Measurements from ENCODE around the gene PXDN.

The PXDN gene

GRCh38 chr2:1602278-1603010 is 141.9 kb downstream of the PXDN start:
- DNase-seq = no peak
- Histone ChIP-seq H3K9me3 (ENCODE audit: insufficient read depth, low read length, severe bottlenecking) (peaks cover 2% of the 10 kb centered on the region), H3K27ac (ENCODE audit: low read length) (no peak overlapping the region), H3K9ac (ENCODE audit: low read depth, low read length) (no peak overlapping the region), H3K4me1 (ENCODE audit: insufficient read depth, low read length) (no peaks in the 10 kb centered on the region), H3K36me3 (ENCODE audit: insufficient read depth, low read length) (no peaks in the 10 kb centered on the region), H4K20me1 (ENCODE audit: insufficient read depth, low read length) (no peaks in the 10 kb centered on the region), H2AFZ (ENCODE audit: low read depth, low read length) (no peak overlapping the region), H3K79me2 (ENCODE audit: insufficient read depth, low read length) (no peaks in the 10 kb centered on the region), H3K4me3 (ENCODE audit: low read depth in 1 of 2, low read length in 2 of 2) (no peak overlapping the region), H3K4me2 (ENCODE audit: insufficient read depth, low read length) (no peak overlapping the region), H3K27me3 (ENCODE audit: insufficient read depth, low read length, poor library complexity) (no peaks in the 10 kb centered on the region)
- ATAC-seq (ENCODE audit: insufficient read depth, low read depth) = no peak
- TF ChIP-seq EZH2 (IDR thresholded peaks at IDR 0.05; ENCODE audit: borderline replicate concordance, low read depth, low read length, severe bottlenecking) = no peak
- TF ChIP-seq CTCF (IDR thresholded peaks at IDR 0.05; ENCODE audit: borderline replicate concordance, extremely low read depth, low read length, poor library complexity, severe bottlenecking) = no peak

- TF ChIP-seq CTCF (IDR thresholded peaks at IDR 0.05; ENCODE audit: borderline replicate concordance, extremely low read depth, low read length, poor library complexity, severe bottlenecking) = no peak
- TF ChIP-seq EZH2 (IDR thresholded peaks at IDR 0.05; ENCODE audit: borderline replicate concordance, low read depth, low read length, severe bottlenecking) = no peak
- H2AFZ ChIP-seq (ENCODE audit: low read depth, low read length) = no peak overlapping the region
- no peak overlapping the region for H3K4me3 ChIP-seq (ENCODE audit: low read depth in 1 of 2, low read length in 2 of 2)
- peaks cover 2% of the 10 kb centered on the region for H3K9me3 ChIP-seq (ENCODE audit: insufficient read depth, low read length, severe bottlenecking)
- ATAC-seq (ENCODE audit: insufficient read depth, low read depth) (no peak), DNase-seq (no peak)
- H3K4me2 ChIP-seq (ENCODE audit: insufficient read depth, low read length) = no peak overlapping the region
- no peak overlapping the region for H3K27ac ChIP-seq (ENCODE audit: low read length)
- no peaks in the 10 kb centered on the region for H3K4me1 ChIP-seq (ENCODE audit: insufficient read depth, low read length)
- H3K27me3 ChIP-seq (ENCODE audit: insufficient read depth, low read length, poor library complexity) = no peaks in the 10 kb centered on the region
- H3K9ac ChIP-seq (ENCODE audit: low read depth, low read length) = no peak overlapping the region
- H3K79me2 ChIP-seq (ENCODE audit: insufficient read depth, low read length) = no peaks in the 10 kb centered on the region
- H3K36me3 ChIP-seq (ENCODE audit: insufficient read depth, low read length) = no peaks in the 10 kb centered on the region
- no peaks in the 10 kb centered on the region for H4K20me1 ChIP-seq (ENCODE audit: insufficient read depth, low read length)
Measured at GRCh38 chr2:1601471-1602277, 142.6 kb downstream of the PXDN start.

- H2AFZ ChIP-seq (ENCODE audit: low read depth, low read length) = no peak overlapping the region
- H3K4me2 ChIP-seq (ENCODE audit: insufficient read depth, low read length) = no peak overlapping the region
Measured at GRCh38 chr2:1601067-1601412, 143.3 kb downstream of the PXDN start.

More at GRCh38 chr2:1601067-1601412, 143.3 kb downstream of the PXDN start:
- Histone ChIP-seq H4K20me1 (ENCODE audit: insufficient read depth, low read length) (no peaks in the 10 kb centered on the region), H3K9me3 (ENCODE audit: insufficient read depth, low read length, severe bottlenecking) (peaks cover 2% of the 10 kb centered on the region), H3K27ac (ENCODE audit: low read length) (no peak overlapping the region), H3K9ac (ENCODE audit: low read depth, low read length) (no peak overlapping the region), H3K27me3 (ENCODE audit: insufficient read depth, low read length, poor library complexity) (no peaks in the 10 kb centered on the region), H3K4me1 (ENCODE audit: insufficient read depth, low read length) (no peaks in the 10 kb centered on the region), H3K36me3 (ENCODE audit: insufficient read depth, low read length) (no peaks in the 10 kb centered on the region), H3K4me3 (ENCODE audit: low read depth in 1 of 2, low read length in 2 of 2) (no peak overlapping the region), H3K79me2 (ENCODE audit: insufficient read depth, low read length) (no peaks in the 10 kb centered on the region)
- TF ChIP-seq EZH2 (IDR thresholded peaks at IDR 0.05; ENCODE audit: borderline replicate concordance, low read depth, low read length, severe bottlenecking) (no peak), CTCF (IDR thresholded peaks at IDR 0.05; ENCODE audit: borderline replicate concordance, extremely low read depth, low read length, poor library complexity, severe bottlenecking) (peak; percentile 3)
- DNase-seq = no peak
- no peak for ATAC-seq (ENCODE audit: insufficient read depth, low read depth)
